Esophagus muscularis mucosa (tissue), 4 donors: ENCODE data around the gene VGF. TPM values are rescaled to one million over a fixed set of nuclear protein-coding genes. Genes with fewer than 3 reads are reported as not detected.
"Not testable (repeated sequence)": the region's sequence is repeated elsewhere in the genome, so short reads cannot be mapped to it uniquely, and the experiment has no call there.

Experiments
- DNase-seq: peaks from one replicate; pipeline ENCODE4 v3.0.0-alpha.2; 2017; ENCODE audit errors: extremely low spot score
- H3K27ac ChIP-seq, 4 donors: fragments of 200-600 bp; sonication (generic); replicated peaks in 1 of 4; 1 replicate in 3 of 4; 2 replicates in 1 of 4; pipeline ENCODE4 v1.5.1; 2016 to 2019; ENCODE audit warnings: mild to moderate bottlenecking in 1 of 4
- H3K27me3 ChIP-seq, 4 donors: fragments of 200-600 bp; sonication (generic); one replicate each; pipeline versions ENCODE4 v1.5.1 to v1.6.0; 2016 to 2019
- H3K36me3 ChIP-seq, 4 donors: fragments of 200-600 bp; sonication (generic); one replicate each; pipeline ENCODE4 v1.5.1; 2016 to 2019
- H3K4me1 ChIP-seq, 4 donors: fragments of 200-600 bp; sonication (generic); one replicate each; pipeline ENCODE4 v1.5.1; 2016 to 2019
- H3K4me3 ChIP-seq, 4 donors: fragments of 200-600 bp; sonication (generic); 1 replicate in 2 of 4; 2 replicates in 2 of 4; pipeline ENCODE4 v1.5.1; 2016 to 2019; ENCODE audit warnings: mild to moderate bottlenecking in 4 of 4, moderate library complexity in 1 of 4
- H3K9me3 ChIP-seq, 4 donors: fragments of 200-600 bp; sonication (generic); 1 replicate in 3 of 4; 2 replicates in 1 of 4; pipeline ENCODE4 v1.5.1; 2016 to 2019
- EP300 ChIP-seq: sonication (generic); formaldehyde crosslinking; IDR thresholded peaks from one replicate; pipeline ENCODE4 v1.6.1; 2017; ENCODE audit warnings: antibody characterized with exemption
- POLR2A ChIP-seq: fragments of 450-650 bp; IDR thresholded peaks from one replicate; pipeline ENCODE4 v1.6.1; 2017; ENCODE audit warnings: antibody characterized with exemption, moderate library complexity, mild to moderate bottlenecking, low read depth
- POLR2AphosphoS5 ChIP-seq, 2 donors: sonication (generic); formaldehyde crosslinking; IDR thresholded peaks; one replicate each; pipeline ENCODE4 v1.6.1; 2017; ENCODE audit warnings: antibody characterized with exemption in 2 of 2
- WGBS: methylation state at CpG from one replicate; pipeline ENCODE4 v1.1.5; 2018; 5-methylcytosine and 5-hydroxymethylcytosine counted together
- intact Hi-C: fragments of 100-400 bp; cut with DNase I; formaldehyde crosslinking; loops from one replicate; pipeline ENCODE4 v1.15.1; 2023
- small RNA-seq, 3 donors: library from RNA; depleted of rRNA; stranded (forward); fragments of <200 nt; gene quantifications; one replicate each; pipeline ENCODE3, GENCODE V24; 2016
- total RNA-seq, 4 donors: library from RNA; depleted of rRNA; stranded (reverse); fragments of >200 nt; gene quantifications; one replicate each; pipeline versions ENCODE4 v1.1.0 to v1.2.1, GENCODE V29; 2016
- TF ChIP-seq, protein P1 (sequence below), 3 experiments: fragments of 200-600 bp in 2 of 3; fragments of 450-650 bp in 1 of 3; sonication (generic) in 2 of 3; IDR thresholded peaks; one replicate each; pipeline ENCODE4 v1.5.1; 2017 to 2019; ENCODE audit warnings: antibody characterized with exemption in 3 of 3, mild to moderate bottlenecking in 2 of 3, moderate library complexity in 1 of 3

The VGF gene
- total RNA-seq, 4 donors from 2014 or later = 0.23 to 0.33 (median 0.26) TPM; not detected in 1

GRCh38 chr7:101113836-101114235 is 51.5 kb downstream of the VGF start:
- Histone ChIP-seq H3K4me1 (peaks cover 17 to 31% (median 27%) of the 10 kb centered on the region in 4 donors), H3K4me3 (no peak overlapping the region), H3K27ac (no peak overlapping the region), H3K36me3 (no peaks in the 10 kb centered on the region), H3K27me3 (no peaks in the 10 kb centered on the region), H3K9me3 (no peaks in the 10 kb centered on the region)
- TF ChIP-seq EP300 (no peak), POLR2A (no peak), POLR2AphosphoS5 (IDR thresholded peaks at IDR 0.05) (no peak)
- TF ChIP-seq, protein P1, sequence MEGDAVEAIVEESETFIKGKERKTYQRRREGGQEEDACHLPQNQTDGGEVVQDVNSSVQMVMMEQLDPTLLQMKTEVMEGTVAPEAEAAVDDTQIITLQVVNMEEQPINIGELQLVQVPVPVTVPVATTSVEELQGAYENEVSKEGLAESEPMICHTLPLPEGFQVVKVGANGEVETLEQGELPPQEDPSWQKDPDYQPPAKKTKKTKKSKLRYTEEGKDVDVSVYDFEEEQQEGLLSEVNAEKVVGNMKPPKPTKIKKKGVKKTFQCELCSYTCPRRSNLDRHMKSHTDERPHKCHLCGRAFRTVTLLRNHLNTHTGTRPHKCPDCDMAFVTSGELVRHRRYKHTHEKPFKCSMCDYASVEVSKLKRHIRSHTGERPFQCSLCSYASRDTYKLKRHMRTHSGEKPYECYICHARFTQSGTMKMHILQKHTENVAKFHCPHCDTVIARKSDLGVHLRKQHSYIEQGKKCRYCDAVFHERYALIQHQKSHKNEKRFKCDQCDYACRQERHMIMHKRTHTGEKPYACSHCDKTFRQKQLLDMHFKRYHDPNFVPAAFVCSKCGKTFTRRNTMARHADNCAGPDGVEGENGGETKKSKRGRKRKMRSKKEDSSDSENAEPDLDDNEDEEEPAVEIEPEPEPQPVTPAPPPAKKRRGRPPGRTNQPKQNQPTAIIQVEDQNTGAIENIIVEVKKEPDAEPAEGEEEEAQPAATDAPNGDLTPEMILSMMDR (IDR thresholded peaks at IDR 0.05) = no peak
- intact Hi-C loops = no loop called here
- WGBS = 87% methylated on average over 11 of the region's 11 CpGs
- DNase-seq = no peak

GRCh38 chr7:101113140-101113539 is 52.2 kb downstream of the VGF start:
- intact Hi-C loops, H3K9me3 ChIP-seq, H3K36me3 ChIP-seq, DNase-seq, H3K4me3 ChIP-seq, H3K27me3 ChIP-seq, H3K27ac ChIP-seq: not testable (repeated sequence)
- H3K4me1 ChIP-seq = peaks cover 21 to 36% (median 33%) of the 10 kb centered on the region in 4 donors
- over 99% methylated on average over 7 of the region's 7 CpGs for WGBS

Small RNA genes within 50 kb of the gene (small RNA-seq; reads per million reads assigned to genes)
- gene MIR4653 = 0 reads per million in 3 donors

Other genes with a start within 250 kb of the VGF start
- under 1 TPM in 2 of 4 donors, not detected in 2; under 0.01 to 0.23 TPM for gene MUC3A, start 216.0 kb downstream of the VGF start, total RNA-seq
- gene MUC12, start 196.0 kb downstream of the VGF start, total RNA-seq = 1 to 10 TPM in 2 of 4 donors, not detected in 2; 1.1 to 2.5 TPM
- gene MUC17, start 145.5 kb downstream of the VGF start, total RNA-seq = under 1 TPM in 1 of 4 donors, not detected in 3; 0.06 TPM
- gene TRIM56, start 80.1 kb downstream of the VGF start, total RNA-seq = 10 to 100 TPM; 16.2 to 25.1 (median 22.9) TPM
- gene SERPINE1, start 38.5 kb downstream of the VGF start, total RNA-seq = 10 to 100 TPM in 2 of 4 donors, 1 to 10 TPM in 2; 9.4 to 54.2 (median 18.2) TPM
- 10 to 100 TPM; 28.2 to 44.4 (median 35.5) TPM for gene AP1S1, start 11.1 kb downstream of the VGF start, total RNA-seq
- not detected for gene NAT16, start 14.7 kb upstream of the VGF start, total RNA-seq
- gene MOGAT3, start 35.5 kb upstream of the VGF start, total RNA-seq = under 1 TPM in 1 of 4 donors, not detected in 3; 0.17 TPM
- gene PLOD3, start 52.0 kb upstream of the VGF start, total RNA-seq = 10 to 100 TPM; 30.3 to 60.2 (median 50.1) TPM
- gene ZNHIT1, start 52.6 kb upstream of the VGF start, total RNA-seq = 10 to 100 TPM; 60.6 to 86.7 (median 77.6) TPM
- 1 to 10 TPM; 5.3 to 9.1 (median 6.4) TPM for gene CLDN15, start 72.2 kb upstream of the VGF start, total RNA-seq
- 100 to 1,000 TPM; 216 to 310 (median 295) TPM for gene FIS1, start 79.5 kb upstream of the VGF start, total RNA-seq
- gene IFT22, start 156.2 kb upstream of the VGF start, total RNA-seq = 10 to 100 TPM; 25.2 to 33.1 (median 28.5) TPM
- not detected for gene COL26A1, start 197.3 kb upstream of the VGF start, total RNA-seq